ENCODE measurements around the gene TLN1.
A peak's percentile ranks its signal among the peaks of the same experiment; 100 is the strongest.

The TLN1 gene

GRCh38 chr9:35664531-35665470 is 67.2 kb downstream of the TLN1 start, which contains the start of gene ARHGEF39:
TSS of gene ARHGEF39 (minus strand) at chr9:35665195. CDS start at chr9:35665169, 26 bp downstream.
- DNase-seq (ENCODE audit: low read depth, low spot score) = no peak

- no peak for DNase-seq (ENCODE audit: low read depth, low spot score)
Observed at GRCh38 chr9:35662437-35662836, 69.6 kb downstream of the TLN1 start.

- no peak for DNase-seq (ENCODE audit: low read depth, low spot score)
Observed at GRCh38 chr9:35661756-35662350, 70.1 kb downstream of the TLN1 start.

- DNase-seq (ENCODE audit: low read depth, low spot score) = no peak
Observed at GRCh38 chr9:35660966-35661415, 71.0 kb downstream of the TLN1 start.

- DNase-seq (ENCODE audit: low read depth, low spot score) = no peak
Observed at GRCh38 chr9:35659340-35659739, 72.7 kb downstream of the TLN1 start.

GRCh38 chr9:35658968-35659220 is 73.1 kb downstream of the TLN1 start:
- no peak for DNase-seq (ENCODE audit: low read depth, low spot score)

GRCh38 chr9:35658137-35658967 is 73.6 kb downstream of the TLN1 start, which contains the start of gene CCDC107:
TSS of gene CCDC107 (plus strand) at chr9:35658292. CDS start at chr9:35658380, 88 bp downstream.
- DNase-seq (ENCODE audit: low read depth, low spot score) = no peak

- peak; percentile 99 for DNase-seq (ENCODE audit: low read depth, low spot score)
Observed at GRCh38 chr9:35657546-35658136, 74.4 kb downstream of the TLN1 start, which contains the start of gene RMRP. TSS of gene RMRP (minus strand) at chr9:35658019.

- DNase-seq (ENCODE audit: low read depth, low spot score) = no peak
Observed at GRCh38 chr9:35656831-35657545, 75.0 kb downstream of the TLN1 start.

- no peak for DNase-seq (ENCODE audit: low read depth, low spot score)
Observed at GRCh38 chr9:35656348-35656747, 75.6 kb downstream of the TLN1 start.

GRCh38 chr9:35653611-35654010 is 78.4 kb downstream of the TLN1 start:
- DNase-seq (ENCODE audit: low read depth, low spot score) = no peak

GRCh38 chr9:35652829-35653209 is 79.2 kb downstream of the TLN1 start:
- no peak for DNase-seq (ENCODE audit: low read depth, low spot score)

GRCh38 chr9:35651956-35652828 is 79.8 kb downstream of the TLN1 start:
- no peak for DNase-seq (ENCODE audit: low read depth, low spot score)

GRCh38 chr9:35650341-35651158 is 81.4 kb downstream of the TLN1 start, which contains the start of gene SIT1:
TSS of gene SIT1 (minus strand) at chr9:35650931. CDS start at chr9:35650853, 78 bp downstream.
- DNase-seq (ENCODE audit: low read depth, low spot score) = no peak

GRCh38 chr9:35649431-35650340 is 82.3 kb downstream of the TLN1 start:
- no peak for DNase-seq (ENCODE audit: low read depth, low spot score)
